ENCODE results near the gene GPR142.

GPR142 gene

DNA sequence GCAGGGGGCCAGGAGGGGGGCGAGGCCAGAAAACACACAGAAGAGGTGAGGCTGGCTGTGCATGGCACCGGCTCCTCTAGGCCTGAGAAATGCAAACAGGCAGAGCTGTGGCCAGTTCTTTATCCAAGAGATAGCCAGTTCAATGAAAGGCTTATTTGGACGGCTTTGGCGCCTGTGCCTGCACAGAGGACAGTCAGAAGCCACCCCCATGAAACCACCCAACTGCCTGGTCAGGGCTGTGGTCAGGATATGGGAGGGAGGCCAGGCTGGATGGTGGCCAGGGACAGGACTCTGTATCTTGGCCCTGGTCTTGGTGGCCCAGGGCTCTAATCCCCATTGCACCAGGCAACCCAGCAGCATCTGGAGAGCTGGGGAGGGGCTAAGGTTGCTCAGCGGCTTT is 40.1 kb downstream of the GPR142 start:
- TF ChIP-seq GATA2 (IDR thresholded peaks at IDR 0.05; ENCODE audit: low read depth, low read length) (no peak), GATA3 (IDR thresholded peaks at IDR 0.05; ENCODE audit: low read depth, low read length) (no peak)

DNA sequence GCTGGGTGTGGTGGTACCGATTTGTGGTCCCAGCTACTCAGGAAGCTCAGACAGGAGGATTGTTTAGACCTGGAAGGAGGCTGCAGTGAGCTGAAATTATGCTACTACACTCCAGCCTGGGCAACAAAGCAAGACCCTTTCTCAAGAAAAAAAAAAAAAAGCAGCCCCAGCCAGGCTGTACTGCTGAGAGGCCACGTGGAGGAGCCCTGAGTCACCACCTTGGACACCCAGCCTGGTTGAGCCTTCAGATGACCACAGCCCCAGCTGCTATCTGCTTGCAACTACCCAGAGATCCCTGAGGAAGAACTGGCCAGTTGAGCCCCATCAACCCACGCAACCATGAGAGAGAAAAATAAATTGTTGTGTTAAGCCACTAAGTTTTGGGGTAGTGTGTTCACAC is 41.0 kb downstream of the GPR142 start:
- TF ChIP-seq GATA3 (IDR thresholded peaks at IDR 0.05; ENCODE audit: low read depth, low read length): no peak
- TF ChIP-seq GATA2 (IDR thresholded peaks at IDR 0.05; ENCODE audit: low read depth, low read length): no peak

DNA sequence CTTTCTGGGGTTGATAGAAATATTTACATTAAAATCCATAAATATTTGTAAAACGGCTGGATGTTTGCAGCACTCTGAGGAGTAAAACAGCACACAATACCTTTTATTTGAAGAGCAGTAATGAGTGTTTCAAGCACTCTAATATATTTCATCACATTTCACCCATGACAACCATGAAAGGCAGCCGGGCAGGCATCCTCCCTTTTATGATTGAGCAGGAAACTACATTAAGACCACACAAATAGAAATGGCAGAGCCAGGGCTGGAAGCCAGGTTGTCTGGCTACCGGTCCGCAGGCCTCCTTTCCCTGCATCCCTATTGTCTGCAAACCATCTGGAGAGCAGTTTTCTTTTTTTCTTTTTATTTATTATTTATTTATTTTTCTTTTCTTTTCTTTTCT is 41.5 kb downstream of the GPR142 start:
- TF ChIP-seq GATA3 (IDR thresholded peaks at IDR 0.05; ENCODE audit: low read depth, low read length) (no peak), GATA2 (IDR thresholded peaks at IDR 0.05; ENCODE audit: low read depth, low read length) (no peak)

DNA sequence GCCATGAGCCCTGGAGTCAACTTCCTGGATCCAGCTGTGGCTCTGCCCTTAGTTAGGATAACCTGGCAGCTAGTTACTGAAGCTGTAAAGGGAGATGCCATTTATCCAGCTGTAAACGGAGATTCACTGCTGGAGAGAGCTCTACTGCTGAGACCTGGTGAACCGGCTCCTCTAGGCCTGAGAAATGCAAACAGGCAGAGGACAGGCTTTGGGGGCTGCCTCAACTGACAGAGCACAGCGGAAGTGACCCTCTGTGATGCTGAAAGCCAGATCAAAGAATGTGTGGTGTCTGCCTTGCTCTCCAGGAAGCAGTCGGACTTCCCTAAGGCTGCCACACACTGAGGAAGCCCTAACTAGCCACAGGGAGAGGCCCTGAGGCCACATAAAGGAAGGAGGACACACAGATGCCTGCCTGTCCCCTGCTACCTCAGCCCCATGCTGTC is 42.7 kb downstream of the GPR142 start:
- TF ChIP-seq GATA2 (IDR thresholded peaks at IDR 0.05; ENCODE audit: low read depth, low read length) (no peak), GATA3 (IDR thresholded peaks at IDR 0.05; ENCODE audit: low read depth, low read length) (no peak)

DNA sequence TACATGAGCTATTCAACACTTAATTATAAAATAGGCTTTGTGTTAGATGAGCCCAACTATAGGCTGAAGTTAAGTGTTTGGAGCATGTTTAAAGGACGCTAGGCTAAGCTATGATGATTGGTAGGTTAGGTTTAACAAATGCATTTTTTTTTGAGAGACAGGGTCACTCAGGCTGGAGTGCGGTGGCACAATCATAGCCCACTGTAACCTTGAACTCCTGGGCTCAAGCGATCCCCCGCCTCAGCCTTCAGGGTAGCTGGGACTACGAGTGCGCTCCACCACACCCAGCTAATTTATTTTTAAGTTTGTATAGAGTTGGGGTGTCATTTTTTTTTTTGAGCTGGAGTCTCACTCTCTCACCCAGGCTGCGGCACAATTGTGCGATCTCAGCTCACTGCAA is 45.3 kb downstream of the GPR142 start:
- no peak for TF ChIP-seq GATA3 (IDR thresholded peaks at IDR 0.05; ENCODE audit: low read depth, low read length)
- TF ChIP-seq GATA2 (IDR thresholded peaks at IDR 0.05; ENCODE audit: low read depth, low read length): no peak

DNA sequence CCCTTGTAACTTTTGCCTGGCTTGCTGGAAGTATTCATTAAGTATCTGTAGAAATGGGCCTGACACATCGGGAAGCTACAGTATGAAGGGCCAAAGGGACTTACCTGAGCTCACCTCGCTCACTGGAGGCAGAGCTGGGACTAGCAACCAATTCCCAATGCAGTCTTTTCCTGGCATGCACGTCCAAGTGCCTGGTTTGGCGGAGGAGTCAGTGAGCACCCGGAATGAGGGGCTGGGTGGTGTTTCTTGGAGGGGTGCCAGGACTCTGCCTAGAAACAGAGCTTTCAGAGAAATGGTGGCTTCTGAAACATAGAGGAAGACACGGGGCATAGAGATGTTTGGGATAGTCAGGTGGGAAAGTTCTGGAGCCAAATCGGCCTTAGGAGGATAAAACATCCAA is 46.2 kb downstream of the GPR142 start:
- TF ChIP-seq GATA2 (IDR thresholded peaks at IDR 0.05; ENCODE audit: low read depth, low read length) (no peak), GATA3 (IDR thresholded peaks at IDR 0.05; ENCODE audit: low read depth, low read length) (no peak)

DNA sequence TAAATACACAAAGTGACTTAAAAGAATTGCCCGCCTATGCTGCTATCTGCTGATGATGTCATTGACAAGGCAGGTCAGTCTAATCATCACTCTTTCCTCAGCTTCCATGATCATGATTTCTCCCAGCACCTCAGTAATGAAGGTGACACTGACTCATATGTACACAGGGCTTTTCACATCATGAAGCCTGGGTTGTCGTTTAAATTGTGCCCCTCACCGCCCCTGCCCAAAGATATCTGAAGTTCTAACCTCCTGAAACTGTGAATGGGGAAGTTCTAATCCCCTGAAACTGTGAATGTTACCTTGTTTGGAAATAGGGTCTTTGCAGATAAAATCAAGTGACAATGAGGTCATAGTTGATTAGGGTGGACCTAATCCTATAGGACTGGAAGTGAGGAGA is 47.2 kb downstream of the GPR142 start:
- no peak for TF ChIP-seq GATA3 (IDR thresholded peaks at IDR 0.05; ENCODE audit: low read depth, low read length)

DNA sequence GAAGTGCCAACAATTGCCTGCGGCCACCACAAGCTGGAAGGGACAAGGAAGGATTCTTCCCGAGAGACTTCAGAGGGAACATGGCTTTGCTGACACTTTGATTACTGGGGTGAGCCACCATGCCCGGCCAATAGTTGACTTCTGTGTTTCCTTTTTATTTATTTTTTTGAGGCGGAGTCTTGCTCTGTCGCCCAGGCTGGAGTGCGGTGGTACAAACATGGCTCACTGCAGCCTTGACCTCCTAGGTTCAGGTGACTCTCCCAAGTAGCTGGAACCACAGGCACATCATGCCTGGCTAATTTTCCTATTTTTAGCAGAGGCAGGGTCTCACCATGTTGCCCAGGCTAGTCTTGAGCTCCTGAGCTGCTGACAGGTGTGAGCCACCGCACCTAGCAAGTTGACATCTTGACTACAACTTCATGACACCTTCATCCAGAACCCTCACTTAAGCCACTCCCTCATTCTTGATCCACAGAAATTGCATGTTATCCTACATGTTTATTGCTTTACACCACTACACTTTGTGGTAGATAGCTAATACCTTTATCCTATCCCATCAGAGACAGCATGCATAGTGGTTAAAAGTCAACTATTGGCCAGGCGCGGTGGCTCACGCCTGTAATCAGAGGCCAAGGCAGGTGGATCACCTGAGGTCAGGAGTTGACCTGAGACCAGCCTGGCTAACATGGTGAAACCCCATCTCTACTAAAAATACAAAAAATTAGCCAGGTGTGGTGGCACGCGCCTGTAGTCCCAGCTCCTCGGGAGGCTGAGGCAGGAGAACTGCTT is 48.5 kb downstream of the GPR142 start:
- TF ChIP-seq GATA3 (IDR thresholded peaks at IDR 0.05; ENCODE audit: low read depth, low read length) (no peak), GATA2 (IDR thresholded peaks at IDR 0.05; ENCODE audit: low read depth, low read length) (no peak)

DNA sequence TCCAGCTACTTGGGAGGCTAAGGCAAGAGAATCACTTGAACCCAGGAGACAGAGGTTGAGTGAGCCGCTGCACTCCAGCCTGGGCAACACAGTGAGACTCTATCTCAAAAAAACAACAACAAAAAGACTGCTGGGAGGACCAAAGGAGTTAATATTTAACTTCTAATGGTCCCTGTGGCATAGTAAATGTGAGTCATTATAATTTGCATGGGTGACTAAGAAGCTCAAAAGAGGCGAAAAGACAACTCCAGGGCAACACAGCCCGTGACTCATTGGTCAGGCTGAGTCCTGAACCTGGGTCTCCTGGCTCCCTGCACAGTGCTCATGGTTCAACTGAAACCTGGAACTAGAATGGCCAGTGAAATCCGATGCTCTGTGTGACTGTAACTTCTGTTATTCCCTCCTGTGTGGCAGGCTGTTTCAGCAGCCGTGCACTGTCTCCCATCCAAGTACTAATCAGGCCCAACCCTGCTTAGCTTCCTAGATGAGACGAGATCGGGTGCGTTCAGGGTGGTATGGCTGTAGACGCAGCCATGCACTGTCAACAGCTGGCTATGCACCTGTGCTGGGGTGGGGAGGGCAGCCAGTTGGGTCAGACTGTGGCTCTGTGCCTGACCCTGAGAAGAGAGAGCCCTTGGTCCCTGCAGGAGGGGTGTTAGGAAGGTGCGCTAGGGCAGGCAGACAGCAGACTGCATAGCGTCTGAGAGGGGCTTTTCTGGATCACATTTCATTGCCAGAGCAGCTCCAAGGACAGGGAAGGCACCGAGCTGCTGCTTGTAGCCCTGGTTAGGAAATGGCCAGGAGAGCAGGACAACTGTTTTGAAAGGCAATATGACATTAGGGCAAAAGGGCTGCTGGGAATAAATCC is 50.1 kb downstream of the GPR142 start:
- no peak for TF ChIP-seq GATA3 (IDR thresholded peaks at IDR 0.05; ENCODE audit: low read depth, low read length)
- no peak for TF ChIP-seq GATA2 (IDR thresholded peaks at IDR 0.05; ENCODE audit: low read depth, low read length)

DNA sequence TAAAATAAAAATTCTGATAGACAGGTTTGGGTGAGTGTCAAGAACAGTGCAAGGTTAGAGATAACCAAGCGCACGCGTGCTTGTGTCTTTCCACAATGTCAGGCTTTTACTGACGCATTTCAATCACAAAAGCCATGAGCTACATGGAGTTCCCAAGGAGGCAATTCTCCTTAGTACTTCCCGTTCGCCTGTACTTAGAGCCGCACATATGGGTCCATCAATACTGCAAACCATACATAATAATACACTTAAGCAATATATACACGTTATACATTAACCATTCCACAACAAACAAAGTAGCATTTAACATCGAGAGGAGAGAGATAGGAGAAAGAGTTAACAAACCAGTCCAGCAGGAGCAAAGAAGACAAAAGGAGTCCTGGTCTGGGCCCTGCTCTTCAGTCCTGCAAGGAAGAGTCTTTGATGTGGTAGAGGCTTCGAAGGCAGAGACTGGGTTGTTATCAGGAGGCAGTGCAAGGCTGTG is 52.7 kb downstream of the GPR142 start:
- TF ChIP-seq GATA3 (IDR thresholded peaks at IDR 0.05; ENCODE audit: low read depth, low read length) (no peak), GATA2 (IDR thresholded peaks at IDR 0.05; ENCODE audit: low read depth, low read length) (no peak)
